SH-SY5Y (cell line): ENCODE measurements around the gene ADAT3.

ENCODE experiments used
- GATA2 ChIP-seq: IDR thresholded peaks from 2 replicates; pipeline ENCODE4 v1.6.1; 2011; ENCODE audit warnings: mild to moderate bottlenecking, low read depth, low read length
- GATA3 ChIP-seq: IDR thresholded peaks from 2 replicates; pipeline ENCODE4 v1.6.1; 2011; ENCODE audit warnings: low read depth, mild to moderate bottlenecking, low read length, moderate library complexity

- TF ChIP-seq GATA2 (no peak), GATA3 (no peak)
Measured at GRCh38 chr19:1933942-1934341, 28.7 kb downstream of the ADAT3 start.
